GM12874 (cell line): ENCODE results near the gene SLC4A9.

ENCODE experiments used
- CTCF ChIP-seq: IDR thresholded peaks from 2 replicates; pipeline ENCODE4 v1.5.1; 2011; ENCODE audit warnings: low read depth, mild to moderate bottlenecking, control low read depth, low read length, moderate library complexity; ENCODE audit not compliant: insufficient read depth

The SLC4A9 gene

GRCh38 chr5:140360101-140360500 lies at the start of gene SLC4A9:
SLC4A9 (plus strand) TSS chr5:140360194; CDS start chr5:140360237, 43 bp downstream.
- no peak for TF ChIP-seq CTCF

- TF ChIP-seq CTCF: no peak
These were observed 49.6 kb upstream of the SLC4A9 start for GRCh38 chr5:140310434-140310833.

GRCh38 chr5:140311011-140311467 lies 49.0 kb upstream of the SLC4A9 start:
- no peak for TF ChIP-seq CTCF

- no peak for TF ChIP-seq CTCF
These were observed 47.8 kb upstream of the SLC4A9 start for GRCh38 chr5:140312067-140312790.

GRCh38 chr5:140312791-140313189 lies 47.2 kb upstream of the SLC4A9 start:
- TF ChIP-seq CTCF: no peak

- TF ChIP-seq CTCF: no peak
These were observed 42.1 kb upstream of the SLC4A9 start for GRCh38 chr5:140317859-140318258.

- TF ChIP-seq CTCF: no peak
These were observed 41.2 kb upstream of the SLC4A9 start for GRCh38 chr5:140318792-140319191.

- no peak for TF ChIP-seq CTCF
These were observed 40.2 kb upstream of the SLC4A9 start for GRCh38 chr5:140319833-140320232.
